ENCODE measurements around the gene TMEM92.
A peak's percentile ranks its signal among the peaks of the same experiment; 100 is the strongest.
"Not testable (repeated sequence)": the region's sequence is repeated elsewhere in the genome, so short reads cannot be mapped to it uniquely, and the experiment has no call there.

Gene TMEM92

GRCh38 chr17:50262001-50262794 lies 12.1 kb upstream of the TMEM92 start:
- no peak for DNase-seq (ENCODE audit: low read depth in 3 of 3)

- DNase-seq (ENCODE audit: low read depth in 3 of 3): no peak
Observed at GRCh38 chr17:50263331-50264262, 10.7 kb upstream of the TMEM92 start.

DNA sequence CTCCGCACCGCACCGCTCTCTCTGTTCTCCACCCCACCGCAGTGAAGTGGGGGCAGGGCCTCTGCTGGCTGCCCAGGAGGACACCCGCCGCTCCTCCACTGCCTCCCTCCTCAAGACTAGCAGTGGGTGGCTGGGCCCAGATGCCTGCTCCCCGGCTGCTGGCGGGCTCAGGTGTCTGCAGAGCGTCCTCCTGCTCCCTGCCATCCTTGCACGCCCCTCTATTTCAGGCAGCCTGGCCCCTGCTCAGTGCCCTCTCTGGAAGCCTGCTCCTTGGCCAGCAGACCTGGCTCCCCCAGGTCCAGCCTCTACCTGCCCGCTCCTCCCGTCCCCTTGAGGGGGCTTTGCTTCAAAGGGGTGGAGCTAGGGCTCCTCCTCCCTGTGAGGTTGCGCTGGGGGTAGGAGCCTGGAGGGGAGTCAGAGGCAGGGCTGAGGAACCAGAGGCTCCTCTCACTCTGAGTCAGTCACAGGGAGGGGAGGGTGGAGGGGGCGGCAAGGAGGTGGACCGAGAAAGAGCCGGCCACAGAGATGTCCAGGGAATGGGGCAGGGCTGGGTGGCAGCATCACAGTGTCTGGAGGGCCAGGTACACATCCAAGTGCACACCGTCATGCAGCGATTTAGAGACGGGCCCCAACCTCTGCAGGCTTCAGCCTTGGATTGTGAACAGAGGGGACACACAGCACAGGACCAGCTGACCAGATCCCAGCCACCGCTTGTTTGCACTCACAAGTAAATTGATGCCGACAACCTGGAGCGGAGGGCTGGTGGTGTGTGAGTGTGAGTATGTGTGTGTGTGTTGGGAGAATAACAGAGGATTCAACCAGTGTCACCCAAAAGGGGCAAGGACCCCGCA lies 9.8 kb upstream of the TMEM92 start:
- DNase-seq (ENCODE audit: low read depth in 3 of 3): no peak

DNA sequence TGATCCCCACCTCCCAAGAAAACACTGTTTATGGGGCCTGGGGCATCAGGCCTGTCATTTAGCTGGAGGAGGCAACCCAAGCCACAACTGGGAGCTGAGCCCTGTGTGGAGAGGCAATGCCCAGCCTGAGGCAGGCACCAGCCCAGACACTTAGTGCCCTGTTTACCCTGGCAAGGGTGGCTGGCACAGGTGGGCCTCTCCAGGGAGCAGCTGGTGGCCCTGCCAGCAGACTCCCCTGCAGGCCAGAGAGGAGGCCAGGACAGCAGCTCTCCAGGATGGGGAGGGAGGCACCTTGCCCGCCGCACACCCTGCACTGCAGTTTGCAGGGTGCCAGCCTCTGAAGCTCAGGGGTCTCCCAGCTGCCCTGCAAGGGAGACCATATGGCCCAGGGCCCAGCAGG lies 9.1 kb upstream of the TMEM92 start:
- DNase-seq (ENCODE audit: low read depth in 3 of 3): no peak

- no peak for DNase-seq (ENCODE audit: low read depth in 3 of 3)
Observed at GRCh38 chr17:50265690-50266315, 8.5 kb upstream of the TMEM92 start.

DNA sequence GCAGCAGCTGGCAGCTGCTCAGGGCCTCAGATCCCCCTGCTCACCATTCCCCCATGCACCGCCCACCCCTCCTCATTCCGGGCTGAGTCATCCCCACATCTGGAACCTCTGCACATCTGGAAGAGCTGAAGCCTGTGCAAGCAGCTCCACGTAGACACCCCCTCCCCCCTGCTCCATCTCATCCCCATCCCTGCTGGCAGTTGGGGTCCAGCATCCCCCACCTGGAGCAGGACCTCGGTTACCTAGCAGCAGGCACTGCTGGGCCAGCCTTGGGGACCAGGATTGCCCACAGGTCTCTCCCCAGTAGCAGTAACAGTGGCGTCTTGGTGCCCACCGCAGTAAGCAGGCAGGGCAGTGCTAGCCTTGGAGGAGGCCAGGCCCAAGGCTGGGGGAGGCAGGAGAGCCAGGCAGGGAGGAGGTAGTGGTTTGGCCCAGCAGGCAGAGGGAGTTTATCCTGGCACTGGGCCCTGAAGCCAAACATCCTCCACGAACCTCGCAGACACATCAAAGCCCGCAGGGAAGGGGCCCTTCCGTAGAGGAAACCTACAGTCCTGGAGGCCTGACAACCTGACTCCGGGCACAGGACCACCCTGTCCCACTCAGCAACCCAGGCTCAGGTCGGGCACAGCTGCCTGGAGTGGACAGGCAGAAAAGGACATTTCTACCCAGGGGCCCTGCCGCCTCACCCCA lies 7.7 kb upstream of the TMEM92 start:
- no peak for DNase-seq (ENCODE audit: low read depth in 3 of 3)

- no peak for DNase-seq (ENCODE audit: low read depth in 3 of 3)
Observed at GRCh38 chr17:50267074-50267841, 7.0 kb upstream of the TMEM92 start.

- DNase-seq (ENCODE audit: low read depth in 3 of 3): no peak
Observed at GRCh38 chr17:50268026-50268425, 6.2 kb upstream of the TMEM92 start.

- no peak for DNase-seq (ENCODE audit: low read depth in 3 of 3)
Observed at GRCh38 chr17:50268743-50269275, 5.5 kb upstream of the TMEM92 start.

- DNase-seq (ENCODE audit: low read depth in 3 of 3): peak; percentile 43 to 48 (median 47)
Observed at GRCh38 chr17:50269477-50270434, 4.5 kb upstream of the TMEM92 start.

- no peak for DNase-seq (ENCODE audit: low read depth in 3 of 3)
Observed at GRCh38 chr17:50270435-50271362, 3.6 kb upstream of the TMEM92 start.

DNA sequence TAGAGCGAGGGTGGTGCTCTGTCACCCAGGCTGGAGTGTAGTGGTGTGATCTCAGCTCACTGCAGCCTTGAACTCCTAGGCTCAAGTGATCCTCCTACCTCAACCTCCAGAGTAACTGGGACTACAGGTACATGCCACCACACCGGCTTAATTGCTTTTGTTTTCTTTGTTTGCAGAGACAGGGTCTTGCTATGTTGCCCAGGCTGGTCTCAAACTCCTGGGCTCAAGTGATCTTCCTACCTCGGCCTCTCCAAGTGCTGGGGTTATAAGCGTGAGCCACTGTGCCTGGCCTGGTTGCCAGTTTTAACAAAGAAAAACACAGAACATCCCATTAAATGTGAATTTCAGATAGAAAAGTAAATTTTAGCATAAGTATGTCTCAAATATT lies 2.9 kb upstream of the TMEM92 start:
- not testable (repeated sequence) for DNase-seq (ENCODE audit: low read depth in 3 of 3)

- no peak for DNase-seq (ENCODE audit: low read depth in 3 of 3)
Observed at GRCh38 chr17:50272246-50272645, 2.0 kb upstream of the TMEM92 start.

DNA sequence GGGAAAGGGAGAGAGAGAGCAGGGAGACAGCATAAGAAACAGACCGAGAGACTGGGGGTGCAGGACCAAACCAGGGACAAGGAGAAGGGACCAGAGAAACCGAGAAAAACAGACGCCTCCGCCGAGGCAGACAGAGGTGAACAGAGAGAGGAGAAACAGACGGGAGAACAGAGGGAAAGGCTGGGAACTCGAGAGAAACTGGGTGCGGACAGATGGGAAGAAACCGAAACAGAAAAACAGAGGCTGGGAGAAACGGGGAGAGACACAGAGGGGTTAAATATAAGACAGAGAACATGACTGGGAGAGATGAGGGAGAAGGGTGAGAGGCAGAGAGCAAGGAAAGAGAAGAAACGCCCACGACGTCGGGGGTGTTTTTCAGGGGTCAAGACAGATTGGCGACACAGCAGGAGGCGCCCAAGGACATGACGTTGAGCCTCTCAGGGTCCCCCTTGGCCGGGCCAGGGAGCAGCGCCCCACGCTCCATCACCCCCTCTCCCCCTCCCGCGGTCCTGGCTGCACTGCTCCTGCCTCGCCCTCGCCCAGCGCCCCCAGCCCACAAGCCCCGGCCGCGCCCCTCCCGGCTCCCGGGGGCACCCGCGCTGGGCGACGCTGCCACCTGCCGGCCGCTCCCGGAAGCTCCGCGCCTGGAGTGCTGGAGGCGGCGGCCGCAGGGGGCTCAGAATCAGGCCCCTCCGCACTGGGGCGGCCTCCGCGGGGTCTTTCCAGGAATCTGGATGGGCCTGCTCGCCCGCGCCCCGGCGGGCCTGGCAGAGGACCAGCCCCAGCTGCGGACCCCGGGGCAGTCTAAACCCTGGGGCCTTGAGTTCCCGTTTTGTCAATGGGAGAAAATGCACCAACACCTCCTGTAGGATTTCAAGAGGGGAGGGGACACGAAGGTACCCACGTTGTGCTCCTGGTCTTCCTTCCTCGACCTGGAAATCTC lies 1.3 kb upstream of the TMEM92 start:
- DNase-seq (ENCODE audit: low read depth in 3 of 3): peak in 1 of 3 donors; percentile 47

DNA sequence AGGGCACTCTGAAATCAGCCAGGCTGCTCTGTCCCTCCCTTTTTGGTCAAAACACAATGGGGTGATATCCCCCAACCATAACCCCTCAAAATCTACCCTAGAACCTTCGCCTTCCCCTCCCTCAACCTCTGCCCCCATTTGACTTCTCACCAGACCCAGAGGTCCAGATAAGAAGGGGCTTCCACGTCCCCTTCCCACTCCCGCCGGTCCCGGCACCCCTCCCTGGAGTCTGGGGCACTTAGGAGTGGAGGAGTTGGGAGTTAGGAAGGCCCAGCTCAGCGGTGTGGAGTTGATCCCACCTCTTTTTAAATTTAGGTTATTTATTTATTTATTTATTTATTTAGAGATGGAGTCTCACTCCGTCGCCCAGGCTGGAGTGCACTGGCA lies 619 bp upstream of the TMEM92 start:
- DNase-seq (ENCODE audit: low read depth in 3 of 3): no peak

DNA sequence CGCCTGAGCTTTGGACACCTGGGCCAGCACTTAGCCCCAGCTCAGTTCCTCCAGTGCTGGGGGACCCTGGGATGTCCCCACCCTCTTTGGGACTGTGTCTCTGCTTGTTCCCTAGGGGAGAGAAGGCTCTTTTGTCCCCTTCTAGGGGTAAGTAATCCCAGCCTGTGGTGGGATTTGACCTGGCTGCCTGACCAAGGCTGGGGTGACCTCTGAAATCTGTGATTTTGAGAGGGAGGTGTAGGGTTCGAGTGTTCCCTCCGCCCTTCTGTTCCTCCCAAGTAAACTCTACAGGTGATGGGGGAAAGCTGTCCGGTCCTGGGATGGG lies 593 bp downstream of the TMEM92 start:
- no peak for DNase-seq (ENCODE audit: low read depth in 3 of 3)

GRCh38 chr17:50275279-50275678 lies 1.0 kb downstream of the TMEM92 start:
- no peak for DNase-seq (ENCODE audit: low read depth in 3 of 3)
